Measurements from ENCODE around the gene MBD5.

DNA sequence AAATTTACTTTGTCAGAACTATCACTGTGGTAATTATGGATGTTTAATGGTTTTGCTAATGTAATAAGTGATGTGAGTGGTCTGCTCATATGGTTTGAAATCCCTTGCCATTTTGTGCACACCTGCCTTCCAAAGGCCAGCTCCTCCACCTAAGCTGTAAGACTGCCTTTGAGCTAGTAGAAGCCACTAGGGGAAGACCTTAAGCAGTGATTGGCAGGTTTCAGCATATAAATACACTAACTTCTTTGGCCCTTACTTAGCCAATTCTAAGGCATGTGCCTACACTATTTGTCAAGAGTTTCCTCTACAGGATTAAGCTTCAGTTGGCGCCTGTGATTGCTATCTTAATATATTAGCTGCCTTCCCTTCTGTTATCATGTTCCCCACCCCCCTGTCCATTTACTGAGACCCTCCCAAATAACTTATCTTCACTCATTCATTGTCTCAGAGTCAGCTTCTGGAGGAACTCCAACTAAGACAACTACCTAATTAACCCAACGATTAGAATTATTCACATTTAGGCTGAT, 141.1 kb downstream of the MBD5 start:
- TF ChIP-seq EZH2phosphoT487 (IDR thresholded peaks at IDR 0.05; ENCODE audit: insufficient read depth, low read depth) (no peak), EZH2 (IDR thresholded peaks at IDR 0.05; ENCODE audit: insufficient read depth, poor library complexity, severe bottlenecking) (no peak)
